Stimulated activated CD4-positive, alpha-beta T cell treated with anti-CD3 and anti-CD28 coated beads, Interleukin-1b, Interleukin-23, amount 100 ng/mL, for 1 hour (primary cell): Measurements from ENCODE around the gene MEG3.

ENCODE experiments used
- DNase-seq, 2 donors: peaks; one replicate each; pipeline ENCODE4 v3.0.0-alpha.2; 2020; ENCODE audit warnings: low read depth in 2 of 2

MEG3 gene

DNA sequence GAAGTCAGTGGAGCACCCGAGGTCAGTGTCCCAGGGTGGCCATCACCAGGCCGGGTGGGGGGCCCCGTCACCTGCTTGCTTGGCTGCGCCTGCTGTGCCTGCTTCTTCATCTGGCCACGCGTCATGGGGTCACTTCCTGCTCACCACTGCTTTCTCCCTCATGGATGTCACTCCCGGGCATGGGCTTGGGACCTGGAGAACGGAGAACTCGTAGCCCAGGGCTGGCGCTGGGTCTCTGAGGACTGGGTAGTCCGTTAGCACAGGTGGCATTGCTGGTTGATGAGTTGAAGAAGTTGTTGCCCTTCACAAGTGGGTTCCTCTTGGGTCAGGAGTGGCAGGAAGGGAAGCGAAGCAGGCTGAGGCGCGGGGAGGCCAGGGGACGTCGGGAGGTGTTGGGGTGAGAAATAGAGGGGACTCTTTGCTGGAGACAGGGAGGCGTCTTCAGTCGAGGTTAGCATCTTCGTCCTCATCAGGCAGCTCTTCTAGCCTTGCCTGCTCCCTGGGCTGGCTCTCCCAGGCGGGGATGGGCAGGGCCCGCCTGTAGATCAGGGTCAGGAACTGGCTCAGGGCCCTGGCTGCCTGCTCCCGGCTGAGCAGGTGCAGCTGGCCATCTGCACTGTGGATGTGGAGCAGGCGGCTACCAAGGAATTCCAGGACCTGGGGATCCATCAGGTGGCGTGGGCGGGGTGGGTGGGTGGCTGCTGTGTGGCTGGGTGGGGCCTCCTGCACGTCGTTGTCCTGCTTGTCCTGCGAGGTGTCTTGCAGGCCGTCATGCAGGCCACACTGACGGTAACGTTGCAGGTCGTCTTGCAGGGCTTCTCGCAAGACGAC is 54.6 kb downstream of the MEG3 start:
- no peak for DNase-seq

- no peak for DNase-seq
Observed at GRCh38 chr14:100881211-100882025, 55.5 kb downstream of the MEG3 start.

GRCh38 chr14:100882026-100882967 is 56.4 kb downstream of the MEG3 start:
- DNase-seq: no peak

GRCh38 chr14:100882991-100883788 is 57.3 kb downstream of the MEG3 start:
- DNase-seq: no peak

DNA sequence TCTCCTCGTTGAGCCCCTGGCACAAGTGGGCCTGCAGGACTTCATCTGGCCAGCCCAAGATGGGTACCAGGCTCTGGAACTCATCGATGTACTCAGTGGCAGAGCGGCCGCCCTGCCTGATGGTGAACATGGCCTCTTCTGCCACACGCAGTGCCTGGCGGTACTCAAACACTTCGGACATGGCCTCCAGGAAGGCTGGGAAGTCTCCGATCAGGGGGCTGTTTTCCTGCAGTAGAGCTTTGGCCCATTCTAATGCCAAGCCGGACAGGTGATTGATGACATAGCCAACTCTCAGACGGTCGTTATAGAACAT is 57.8 kb downstream of the MEG3 start:
- DNase-seq: no peak

DNA sequence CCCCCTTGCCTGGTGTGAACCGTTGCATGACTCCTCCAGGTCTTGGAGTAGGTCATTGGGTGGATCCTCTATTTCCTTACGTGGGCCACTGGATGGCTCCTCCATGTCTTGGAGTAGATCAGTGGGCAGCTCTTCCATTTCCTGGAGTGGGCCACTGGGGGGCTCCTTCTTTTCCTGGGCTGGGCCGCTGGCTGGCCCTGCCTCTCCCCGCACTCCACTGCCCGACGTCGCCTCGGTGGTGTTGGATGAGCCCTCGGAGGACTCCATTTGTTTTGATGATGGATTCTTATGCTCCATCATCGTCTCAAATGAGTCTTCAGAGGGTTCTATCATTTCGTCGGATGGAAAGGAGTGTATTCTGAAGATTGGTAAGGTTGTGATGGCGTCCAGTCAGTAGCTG is 58.5 kb downstream of the MEG3 start:
- DNase-seq: no peak

DNA sequence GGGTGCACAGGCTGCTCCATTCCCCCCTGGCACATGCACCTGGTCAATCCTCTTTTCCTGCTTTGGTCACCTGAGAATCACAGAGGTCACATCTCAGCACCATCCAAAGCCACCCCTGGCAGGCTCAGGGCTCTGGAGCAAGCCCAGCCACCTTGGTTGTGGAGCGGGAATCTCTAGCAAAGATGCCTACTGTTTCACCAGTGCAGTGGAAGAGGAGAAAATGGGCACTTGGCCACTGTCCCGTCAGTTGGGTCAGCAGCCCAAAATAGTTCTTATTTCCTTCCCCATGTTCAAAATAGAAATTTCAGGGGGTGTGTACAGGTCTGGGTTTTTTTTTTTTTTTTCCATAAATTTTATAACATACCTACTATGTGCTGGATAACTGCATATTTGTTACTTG is 59.3 kb downstream of the MEG3 start:
- no peak for DNase-seq

DNA sequence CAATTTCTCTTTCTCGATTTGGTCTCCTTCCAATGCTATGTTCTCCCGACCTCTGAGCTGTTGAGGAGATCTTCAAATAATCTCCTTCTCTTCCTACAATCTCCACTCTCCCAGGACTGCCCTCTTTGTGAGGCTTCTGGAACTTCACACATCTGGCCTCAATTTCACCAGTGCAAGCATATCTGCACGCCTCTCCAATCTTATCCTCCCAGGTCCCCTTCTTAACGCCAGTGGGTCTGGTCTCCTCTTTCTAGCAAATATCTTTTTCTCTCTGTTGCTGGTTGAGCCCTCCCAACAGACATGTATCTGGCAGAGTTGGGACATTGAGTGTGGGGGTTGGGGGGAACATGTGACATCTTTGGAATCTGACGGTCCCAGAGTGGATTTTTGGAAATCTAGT is 59.7 kb downstream of the MEG3 start:
- DNase-seq: no peak

DNA sequence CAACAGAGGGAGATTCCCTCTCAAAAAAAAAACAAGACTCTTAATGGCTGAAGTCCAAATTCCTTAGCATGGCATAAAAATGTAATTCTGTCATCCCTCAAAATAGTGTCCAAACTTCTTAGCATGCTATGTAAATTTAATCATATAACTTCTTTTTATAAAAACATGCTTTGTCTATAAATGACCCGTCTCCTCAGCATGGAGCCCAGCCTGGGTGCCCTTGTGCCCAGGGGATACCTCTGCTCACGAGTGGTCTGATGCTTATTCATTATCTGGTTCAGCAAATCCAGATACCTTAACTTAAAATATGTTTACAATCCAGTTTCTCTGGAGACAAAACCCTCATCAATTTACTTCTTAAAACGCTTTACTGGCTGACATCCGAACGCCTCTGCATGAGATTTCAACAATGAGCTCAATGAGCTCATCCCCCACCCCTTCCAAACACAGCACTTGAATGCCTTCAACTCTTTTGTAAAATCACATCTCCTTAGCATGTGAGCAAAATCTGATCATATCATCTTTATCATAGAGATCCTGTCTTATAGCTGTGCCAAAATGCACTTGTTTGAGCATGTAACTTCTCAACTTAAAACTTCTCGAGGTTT is 61.9 kb downstream of the MEG3 start:
- DNase-seq: no peak

DNA sequence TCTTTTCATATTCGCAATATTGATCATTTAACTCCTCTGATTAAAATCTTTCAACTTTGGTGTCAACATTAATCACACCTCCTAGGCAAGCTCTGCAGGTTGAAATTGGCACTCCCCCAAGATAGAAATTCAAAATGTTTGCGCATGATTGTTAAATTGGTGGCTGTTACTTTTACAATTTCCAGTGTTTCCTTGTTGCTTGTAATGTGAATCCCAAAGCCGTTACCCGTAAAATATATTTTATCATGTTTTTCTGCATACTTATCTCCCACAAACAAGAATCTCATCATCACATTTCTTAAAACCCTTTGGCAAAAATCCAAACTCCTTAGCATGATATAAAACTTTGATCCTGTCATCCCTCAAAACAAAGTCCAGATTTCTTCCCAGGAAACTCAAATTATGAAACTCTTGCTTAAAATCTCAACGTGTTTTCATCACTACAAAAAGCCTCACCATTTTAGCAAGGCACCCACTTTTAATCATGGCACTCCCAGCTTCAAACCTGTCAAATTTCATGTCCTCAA is 62.9 kb downstream of the MEG3 start:
- DNase-seq: no peak

DNA sequence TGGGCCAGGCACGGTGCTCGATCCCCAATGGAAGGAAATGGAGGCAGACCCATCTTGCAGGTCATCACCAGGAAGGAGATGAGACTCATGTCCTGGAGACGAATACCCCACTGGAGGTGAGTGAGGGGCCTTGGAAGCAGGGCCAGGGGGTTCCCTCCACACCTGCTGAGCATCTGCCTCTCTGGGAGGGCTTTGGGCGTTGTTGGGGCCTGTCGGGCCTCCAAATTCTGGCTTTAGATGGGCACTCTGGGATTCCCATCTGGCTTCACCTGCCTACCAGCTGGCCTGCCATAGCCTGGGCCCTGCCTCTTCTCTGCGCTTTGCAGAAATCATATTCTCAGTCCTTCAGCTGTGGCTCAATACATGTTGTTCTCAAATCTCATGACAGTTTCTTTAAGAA is 63.7 kb downstream of the MEG3 start:
- DNase-seq: no peak

DNA sequence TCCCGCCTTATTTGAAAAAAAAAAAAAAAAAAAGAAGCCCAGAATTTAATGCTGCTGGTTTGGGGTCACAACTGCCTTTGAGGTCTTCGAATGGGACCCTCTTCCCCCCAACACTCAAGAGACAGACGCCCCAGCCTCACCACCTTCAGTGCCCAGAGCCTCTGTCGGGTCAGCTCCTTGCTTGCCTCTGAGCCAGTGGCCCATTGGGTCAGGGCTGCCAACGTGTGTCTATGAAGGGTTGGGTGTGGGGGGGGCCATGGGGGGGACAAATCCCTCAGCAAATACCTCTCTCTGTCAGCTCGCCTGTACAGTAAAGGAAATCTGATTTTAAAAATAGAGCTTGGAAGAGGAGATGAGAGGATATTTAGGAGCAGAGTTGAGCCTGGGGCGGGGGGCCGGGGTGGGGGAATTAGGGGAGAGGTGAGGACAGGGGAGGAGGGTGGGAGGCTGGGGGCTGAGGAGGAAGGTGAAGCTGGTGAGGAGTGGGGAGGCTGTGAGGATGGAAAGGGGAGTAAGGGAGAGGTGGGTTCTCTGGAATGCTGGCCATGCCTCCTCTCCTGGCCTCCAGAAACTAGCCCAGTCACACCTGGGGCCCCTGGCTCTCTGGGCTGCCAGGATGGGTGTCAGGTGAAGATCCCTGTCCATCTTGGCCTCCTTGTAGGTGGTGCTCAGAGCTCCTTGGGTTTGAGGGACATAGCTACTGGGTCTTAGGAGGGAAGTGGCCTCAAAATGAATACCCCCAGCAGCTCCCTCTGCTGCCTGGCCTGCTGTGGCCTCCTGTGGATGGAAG is 64.3 kb downstream of the MEG3 start:
- no peak for DNase-seq

- DNase-seq: no peak
Observed at GRCh38 chr14:100891051-100891450, 65.1 kb downstream of the MEG3 start.

- DNase-seq: no peak
Observed at GRCh38 chr14:100891501-100892445, 65.9 kb downstream of the MEG3 start.

- DNase-seq: no peak
Observed at GRCh38 chr14:100892496-100893227, 66.7 kb downstream of the MEG3 start.

DNA sequence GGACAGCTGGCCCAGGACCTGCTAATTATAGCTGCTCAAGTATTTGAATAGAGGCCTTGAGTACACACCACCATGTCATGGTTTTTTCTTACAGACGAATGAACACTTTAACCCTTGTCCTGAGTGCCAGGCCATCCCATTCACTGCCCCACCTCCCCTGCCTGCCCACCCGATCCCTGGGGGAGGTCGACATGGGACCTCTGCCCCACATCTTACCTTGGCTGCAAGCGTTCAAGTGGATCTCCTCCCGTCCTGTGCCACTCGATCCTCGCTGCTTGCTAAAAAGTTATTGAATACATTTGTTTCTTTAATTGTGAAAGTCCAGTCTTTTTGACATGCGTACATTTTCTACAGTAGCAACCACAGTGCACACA is 67.3 kb downstream of the MEG3 start:
- no peak for DNase-seq

DNA sequence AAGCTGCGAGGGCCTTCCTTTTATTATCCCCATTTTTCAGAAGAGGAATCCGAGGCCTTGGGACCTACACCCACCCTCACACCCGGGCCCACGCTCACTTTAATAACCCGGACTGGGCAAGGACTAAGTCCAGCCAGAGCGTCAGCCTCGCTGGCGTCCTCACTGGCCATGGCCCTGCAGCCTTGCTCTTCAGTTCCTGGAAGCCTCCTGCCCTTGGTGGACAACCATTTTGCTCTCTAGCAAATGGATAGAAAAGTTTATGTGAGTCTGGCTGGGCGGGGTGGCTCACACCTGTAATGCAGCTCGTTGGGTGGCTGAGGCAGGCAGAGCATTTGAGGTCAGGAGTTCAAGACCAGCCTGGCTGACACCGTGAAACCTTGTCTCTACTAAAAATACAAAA is 67.8 kb downstream of the MEG3 start:
- DNase-seq: no peak

GRCh38 chr14:100894416-100894815 is 68.5 kb downstream of the MEG3 start:
- no peak for DNase-seq
